Neuronal stem cell (in vitro differentiated cells): ENCODE data around the gene CDC42EP3.

Experiments
- DNase-seq: peaks from one replicate; pipeline ENCODE4 v3.0.0-alpha.2; 2013; ENCODE audit warnings: low spot score
- H2AFZ ChIP-seq: one replicate; pipeline ENCODE4 v1.6.1; 2013; ENCODE audit warnings: mild to moderate bottlenecking, low read length, inconsistent platforms
- H2AK5ac ChIP-seq: 2 replicates; pipeline ENCODE4 v1.6.1; 2013; ENCODE audit warnings: low read depth, mild to moderate bottlenecking, inconsistent platforms, low read length, moderate library complexity, mixed read lengths
- H2BK120ac ChIP-seq: 2 replicates; pipeline ENCODE4 v1.6.1; 2013; ENCODE audit warnings: low read depth, mild to moderate bottlenecking, inconsistent platforms, low read length, moderate library complexity, mixed read lengths
- H2BK12ac ChIP-seq: one replicate; pipeline ENCODE4 v1.6.1; 2013; ENCODE audit warnings: low read length, inconsistent platforms
- H2BK15ac ChIP-seq: 2 replicates; pipeline ENCODE4 v1.6.1; 2013; ENCODE audit warnings: mild to moderate bottlenecking, low read length, inconsistent platforms, mixed read lengths
- H2BK5ac ChIP-seq: one replicate; pipeline ENCODE4 v1.6.1; 2013; ENCODE audit warnings: inconsistent platforms, mild to moderate bottlenecking, low read length, moderate library complexity
- H3K14ac ChIP-seq: one replicate; pipeline ENCODE4 v1.6.1; 2013; ENCODE audit warnings: low read length, inconsistent platforms
- H3K18ac ChIP-seq: 2 replicates; pipeline ENCODE4 v1.6.1; 2013; ENCODE audit warnings: low read length, inconsistent platforms
- H3K23ac ChIP-seq: 2 replicates; pipeline ENCODE4 v1.6.1; 2013; ENCODE audit warnings: low read depth, mild to moderate bottlenecking, mixed read lengths, low read length, inconsistent platforms; ENCODE audit not compliant: poor library complexity
- H3K27ac ChIP-seq: replicated peaks from 3 replicates; pipeline ENCODE4 v1.5.1; 2013; ENCODE audit warnings: low read length, inconsistent platforms
- H3K27me3 ChIP-seq, 3 experiments: 2 replicates each; pipeline ENCODE4 v1.6.1; 2013; ENCODE audit warnings: low read length in 3 of 3, mild to moderate bottlenecking in 2 of 3, inconsistent platforms in 1 of 3, low read depth in 1 of 3, mixed read lengths in 1 of 3, moderate library complexity in 1 of 3; ENCODE audit not compliant: control insufficient read depth in 3 of 3, insufficient read depth in 3 of 3
- H3K36me3 ChIP-seq, 2 donors: replicated peaks in 1 of 2; 2 replicates each; pipeline ENCODE4 v1.6.1; 2013; ENCODE audit warnings: low read length in 2 of 2; ENCODE audit not compliant: control insufficient read depth in 2 of 2, insufficient read depth in 2 of 2
- H3K4ac ChIP-seq: 2 replicates; pipeline ENCODE4 v1.6.1; 2013; ENCODE audit warnings: inconsistent platforms, mild to moderate bottlenecking, low read length, moderate library complexity
- H3K4me1 ChIP-seq, 2 donors: 1 replicate in 1 of 2; 2 replicates in 1 of 2; pipeline ENCODE4 v1.6.1; 2013; ENCODE audit warnings: low read length in 2 of 2, low read depth in 1 of 2; ENCODE audit not compliant: control insufficient read depth in 2 of 2, insufficient read depth in 1 of 2
- H3K4me2 ChIP-seq: one replicate; pipeline ENCODE4 v1.6.1; 2013; ENCODE audit warnings: mild to moderate bottlenecking, low read length, inconsistent platforms; ENCODE audit not compliant: insufficient read depth, poor library complexity, severe bottlenecking
- H3K4me3 ChIP-seq, 2 donors: 2 replicates each; pipeline ENCODE4 v1.5.1; 2013; ENCODE audit warnings: low read length in 2 of 2, mild to moderate bottlenecking in 2 of 2, inconsistent platforms in 1 of 2, moderate library complexity in 1 of 2
- H3K79me1 ChIP-seq: one replicate; pipeline ENCODE4 v1.6.1; 2013; ENCODE audit warnings: low read depth, mild to moderate bottlenecking, inconsistent platforms, low read length, moderate library complexity
- H3K9ac ChIP-seq: one replicate; pipeline ENCODE4 v1.6.1; 2013; ENCODE audit warnings: mild to moderate bottlenecking, low read depth, low read length, inconsistent platforms; ENCODE audit not compliant: poor library complexity
- H3K9me3 ChIP-seq, 2 donors: replicated peaks in 1 of 2; 2 replicates each; pipeline versions ENCODE3 to v1.6.1; 2013; ENCODE audit warnings: low read length in 2 of 2, mild to moderate bottlenecking in 2 of 2, inconsistent platforms in 1 of 2, low read depth in 1 of 2, mixed read lengths in 1 of 2, moderate library complexity in 1 of 2; ENCODE audit not compliant: control insufficient read depth in 2 of 2, insufficient read depth in 1 of 2
- H4K8ac ChIP-seq: one replicate; pipeline ENCODE4 v1.6.1; 2013; ENCODE audit warnings: low read depth, mild to moderate bottlenecking, inconsistent platforms, low read length, moderate library complexity
- H4K91ac ChIP-seq: one replicate; pipeline ENCODE4 v1.6.1; 2013; ENCODE audit warnings: low read length, low read depth, mild to moderate bottlenecking, inconsistent platforms; ENCODE audit not compliant: poor library complexity
- WGBS, 2 donors: extraction: QIAGEN DNeasy Blood & Tissue Kit; methylation state at CpG; one replicate each; pipeline ENCODE4 v1.1.7; 2013; ENCODE audit warnings: missing lambda C conversion rate in 2 of 2, mixed read lengths in 1 of 2; ENCODE audit not compliant: insufficient read length in 2 of 2, insufficient replicate concordance in 1 of 2; ENCODE audit errors: extremely low coverage in 2 of 2; 5-methylcytosine and 5-hydroxymethylcytosine counted together

CDC42EP3 gene

DNA sequence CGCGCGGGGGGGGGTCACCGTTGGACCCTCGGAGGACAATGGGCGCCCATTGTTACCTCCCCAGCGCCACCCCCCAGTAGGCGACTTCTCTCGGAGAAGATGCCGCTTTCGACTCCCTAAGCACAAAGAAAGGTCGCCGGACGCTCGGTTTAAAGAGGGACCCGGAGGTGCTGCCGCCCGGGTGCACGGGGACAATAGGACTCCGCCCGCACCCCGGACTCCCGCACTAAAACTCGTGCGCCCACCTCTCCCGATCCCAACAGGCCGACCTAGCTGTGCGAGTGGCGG lies 318 bp upstream of the CDC42EP3 start:
- no peak for DNase-seq
- H2AK5ac ChIP-seq = no peak overlapping the region
- no CpG with 5 or more reads among the region's 29 CpGs for WGBS, 2 donors

DNA sequence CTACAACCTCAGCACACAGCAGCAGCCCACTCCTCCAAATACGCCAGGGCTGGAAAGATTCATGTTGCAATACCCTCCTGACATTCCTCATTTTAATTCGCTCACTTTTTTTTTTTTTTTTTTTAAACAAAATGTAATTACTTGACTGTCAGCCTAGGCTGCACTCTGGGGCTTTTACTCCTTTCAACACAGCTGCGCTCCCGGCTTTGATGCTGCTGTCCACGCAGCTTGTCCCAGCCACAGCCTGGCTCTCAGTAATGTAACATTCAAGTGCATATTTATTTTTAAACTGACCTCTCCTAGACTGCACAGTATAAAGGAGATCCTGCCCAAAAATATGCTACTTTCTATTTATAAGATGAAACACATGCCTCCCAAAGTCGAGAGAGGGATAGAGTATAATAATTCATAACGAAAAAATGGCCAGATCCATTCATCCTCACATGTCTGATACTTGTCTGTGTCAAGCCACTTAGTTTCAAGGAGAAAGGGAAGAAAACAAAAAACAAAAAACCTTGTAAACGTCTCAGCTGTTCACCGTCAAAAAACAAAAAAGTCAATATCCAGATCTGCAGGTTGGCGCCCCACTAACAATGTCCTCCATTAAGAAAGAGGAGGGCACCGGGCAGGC lies 949 bp downstream of the CDC42EP3 start:
- H2BK5ac ChIP-seq = peak overlapping the region; percentile 93

More for the DNA sequence above, 318 bp upstream of the CDC42EP3 start:
- Histone ChIP-seq H3K4ac (no peak overlapping the region), H2AFZ (peak overlapping the region; percentile 92), H4K8ac (no peak overlapping the region), H3K4me3 (peak overlapping the region; percentile 72 to 93), H3K9ac (peak overlapping the region; percentile 78), H2BK120ac (peak overlapping the region; percentile 95), H2BK12ac (peak overlapping the region; percentile 87), H3K4me1 (peaks cover 11 to 15% of the 10 kb centered on the region in 2 donors), H3K27ac (peak overlapping the region; percentile 97), H3K36me3 (peaks cover 0 to 18% of the 10 kb centered on the region in 2 donors), H3K27me3 (no peaks in the 10 kb centered on the region), H3K4me2 (peak overlapping the region; percentile 51), H3K79me1 (no peaks in the 10 kb centered on the region), H3K14ac (no peak overlapping the region), H3K23ac (peak overlapping the region; percentile 86), H3K9me3 (no peaks in the 10 kb centered on the region), H4K91ac (no peak overlapping the region), H2BK5ac (peak overlapping the region; percentile 93), H3K18ac (peak overlapping the region; percentile 96), H2BK15ac (peak overlapping the region; percentile 31)

DNA sequence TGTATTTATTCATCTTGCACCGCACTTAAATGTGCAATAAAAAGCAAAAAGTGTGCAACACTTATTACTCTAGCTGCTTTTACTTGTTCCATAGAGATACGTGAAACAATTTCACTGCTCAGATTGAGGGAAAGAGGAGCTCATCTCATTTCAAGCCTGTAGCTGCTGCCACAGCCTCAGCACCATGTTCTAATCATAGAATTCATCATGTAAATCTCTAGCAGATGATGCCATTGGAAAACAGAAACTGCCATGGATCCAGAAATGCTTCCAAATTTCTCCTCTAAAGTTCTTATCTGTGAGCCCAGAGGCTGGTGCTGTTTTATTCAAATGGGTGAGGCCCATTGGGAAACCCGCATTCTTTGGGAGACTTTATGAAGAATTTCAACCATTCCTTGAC lies 2.0 kb downstream of the CDC42EP3 start:
- no peak overlapping the region for H4K91ac ChIP-seq
- H2BK15ac ChIP-seq = no peak overlapping the region
- H2AK5ac ChIP-seq = no peak overlapping the region
- H3K18ac ChIP-seq = no peak overlapping the region
- H3K4ac ChIP-seq = no peak overlapping the region
- WGBS, 2 donors = no CpG with 5 or more reads among the region's 3 CpGs
- H3K27me3 ChIP-seq = no peaks in the 10 kb centered on the region
- H3K9me3 ChIP-seq = no peaks in the 10 kb centered on the region
- no peak overlapping the region for H3K14ac ChIP-seq
- no peak overlapping the region for H2BK120ac ChIP-seq
- DNase-seq = no peak
- H3K79me1 ChIP-seq = no peaks in the 10 kb centered on the region
- no peak overlapping the region for H2AFZ ChIP-seq
- no peak overlapping the region for H4K8ac ChIP-seq
- peak overlapping the region in 1 of 2 donors; percentile 72 for H3K4me3 ChIP-seq
- H2BK12ac ChIP-seq = no peak overlapping the region
- peaks cover 0 to 40% of the 10 kb centered on the region in 2 donors for H3K36me3 ChIP-seq
- H3K9ac ChIP-seq = no peak overlapping the region
- peak overlapping the region; percentile 28 for H3K4me2 ChIP-seq
- no peak overlapping the region for H3K23ac ChIP-seq
- H3K27ac ChIP-seq = no peak overlapping the region
- H2BK5ac ChIP-seq = no peak overlapping the region
- H3K4me1 ChIP-seq = peaks cover 10 to 15% of the 10 kb centered on the region in 2 donors

More for the DNA sequence above, 949 bp downstream of the CDC42EP3 start:
- Histone ChIP-seq H3K4ac (no peak overlapping the region), H3K9ac (peak overlapping the region; percentile 97), H3K79me1 (no peaks in the 10 kb centered on the region), H2BK12ac (no peak overlapping the region), H4K8ac (no peak overlapping the region), H2BK120ac (no peak overlapping the region), H3K9me3 (no peaks in the 10 kb centered on the region), H2BK15ac (no peak overlapping the region), H3K27me3 (no peaks in the 10 kb centered on the region), H3K18ac (peak overlapping the region; percentile 98), H3K4me2 (peak overlapping the region; percentile 75), H4K91ac (no peak overlapping the region), H3K4me3 (peak overlapping the region; percentile 72 to 99), H3K27ac (no peak overlapping the region), H2AFZ (peak overlapping the region; percentile 92), H3K36me3 (peaks cover 0 to 31% of the 10 kb centered on the region in 2 donors), H3K4me1 (peaks cover 7 to 15% of the 10 kb centered on the region in 2 donors), H3K23ac (peak overlapping the region; percentile 70), H2AK5ac (peak overlapping the region; percentile 65), H3K14ac (no peak overlapping the region)
- no CpG with 5 or more reads among the region's 11 CpGs for WGBS, 2 donors
- DNase-seq = no peak

DNA sequence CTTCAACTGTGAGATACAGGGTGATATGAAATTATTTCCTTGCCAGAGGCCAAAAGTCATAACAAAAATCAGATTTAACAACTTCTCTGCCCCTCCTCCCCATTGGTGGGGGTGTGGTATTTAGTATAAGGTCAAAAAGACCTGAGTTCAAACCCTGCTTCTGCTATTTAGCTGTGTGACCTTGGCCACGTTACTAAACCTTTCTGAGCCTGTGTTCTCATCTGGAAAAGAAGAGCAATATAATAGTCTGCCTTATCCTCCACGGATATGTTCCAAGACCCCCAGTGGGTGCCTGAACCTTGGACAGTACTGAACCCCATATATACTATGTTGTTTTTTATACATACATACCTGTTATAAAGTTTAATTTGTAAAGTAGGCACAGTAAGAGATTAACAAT lies 3.7 kb downstream of the CDC42EP3 start:
- no CpG with 5 or more reads among the region's 2 CpGs for WGBS, 2 donors
- H3K14ac ChIP-seq = no peak overlapping the region
- no peak overlapping the region for H4K91ac ChIP-seq
- H3K27ac ChIP-seq = no peak overlapping the region
- no peak overlapping the region for H3K4me3 ChIP-seq
- H2AFZ ChIP-seq = no peak overlapping the region
- no peak for DNase-seq
- H2BK5ac ChIP-seq = no peak overlapping the region
- no peaks in the 10 kb centered on the region for H3K27me3 ChIP-seq
- H2BK15ac ChIP-seq = no peak overlapping the region
- no peak overlapping the region for H3K18ac ChIP-seq
- no peak overlapping the region for H3K4me2 ChIP-seq
- H3K36me3 ChIP-seq = peaks cover 0 to 57% of the 10 kb centered on the region in 2 donors
- H2AK5ac ChIP-seq = no peak overlapping the region
- H2BK120ac ChIP-seq = no peak overlapping the region
- no peak overlapping the region for H2BK12ac ChIP-seq
- no peak overlapping the region for H4K8ac ChIP-seq
- H3K9me3 ChIP-seq = no peaks in the 10 kb centered on the region
- no peak overlapping the region for H3K23ac ChIP-seq
- no peak overlapping the region for H3K9ac ChIP-seq
- H3K4ac ChIP-seq = no peak overlapping the region
- no peaks in the 10 kb centered on the region for H3K79me1 ChIP-seq
- H3K4me1 ChIP-seq = peaks cover 10 to 15% of the 10 kb centered on the region in 2 donors
